ENCODE data around the gene TTC28.

The TTC28 gene

GRCh38 chr22:28441720-28442263 is 237.8 kb downstream of the TTC28 start:
- peak; percentile 39 for DNase-seq (ENCODE audit: low spot score)

- peak; percentile 19 for DNase-seq (ENCODE audit: low spot score)
These were observed 238.8 kb downstream of the TTC28 start for GRCh38 chr22:28440592-28441390.

GRCh38 chr22:28438183-28438768 is 241.4 kb downstream of the TTC28 start:
- no peak for DNase-seq (ENCODE audit: low spot score)

GRCh38 chr22:28435982-28436381 is 243.7 kb downstream of the TTC28 start:
- no peak for DNase-seq (ENCODE audit: low spot score)

GRCh38 chr22:28435140-28435768 is 244.4 kb downstream of the TTC28 start:
- DNase-seq (ENCODE audit: low spot score): no peak

- no peak for DNase-seq (ENCODE audit: low spot score)
These were observed 249.1 kb downstream of the TTC28 start for GRCh38 chr22:28430466-28431025.

- DNase-seq (ENCODE audit: low spot score): no peak
These were observed 249.9 kb downstream of the TTC28 start for GRCh38 chr22:28429711-28430110.

GRCh38 chr22:28428271-28428670 is 251.4 kb downstream of the TTC28 start:
- DNase-seq (ENCODE audit: low spot score): no peak

GRCh38 chr22:28426346-28427132 is 253.1 kb downstream of the TTC28 start:
- DNase-seq (ENCODE audit: low spot score): no peak

GRCh38 chr22:28425211-28425610 is 254.4 kb downstream of the TTC28 start:
- no peak for DNase-seq (ENCODE audit: low spot score)

- no peak for DNase-seq (ENCODE audit: low spot score)
These were observed 255.1 kb downstream of the TTC28 start for GRCh38 chr22:28424427-28425080.

GRCh38 chr22:28419919-28420318 is 259.7 kb downstream of the TTC28 start:
- DNase-seq (ENCODE audit: low spot score): no peak

- DNase-seq (ENCODE audit: low spot score): no peak
These were observed 261.6 kb downstream of the TTC28 start for GRCh38 chr22:28418008-28418407.

GRCh38 chr22:28417431-28417830 is 262.2 kb downstream of the TTC28 start:
- DNase-seq (ENCODE audit: low spot score): no peak

GRCh38 chr22:28414913-28415312 is 264.7 kb downstream of the TTC28 start:
- DNase-seq (ENCODE audit: low spot score): no peak

GRCh38 chr22:28413612-28414399 is 265.8 kb downstream of the TTC28 start:
- no peak for DNase-seq (ENCODE audit: low spot score)

GRCh38 chr22:28412109-28412508 is 267.5 kb downstream of the TTC28 start:
- no peak for DNase-seq (ENCODE audit: low spot score)

- no peak for DNase-seq (ENCODE audit: low spot score)
These were observed 268.5 kb downstream of the TTC28 start for GRCh38 chr22:28411125-28411524.

GRCh38 chr22:28410050-28410816 is 269.4 kb downstream of the TTC28 start:
- peak; percentile 20 for DNase-seq (ENCODE audit: low spot score)

GRCh38 chr22:28408709-28409108 is 270.9 kb downstream of the TTC28 start:
- no peak for DNase-seq (ENCODE audit: low spot score)

All from pons (tissue), 1 donor.